Measurements from ENCODE around the gene ABAT. TPM values are rescaled to one million over a fixed set of nuclear protein-coding genes. Genes with fewer than 3 reads are reported as not detected.

The ABAT gene
- total and polyA plus RNA-seq, 2 donors (not counting 1 experiment from before 2014, with no cell fraction given) = 6.2 to 14.3 TPM

- H3K4me3 ChIP-seq (ENCODE audit: control extremely low read depth in 1 of 5, extremely low read depth in 1 of 5, insufficient read depth in 1 of 5, low read depth in 2 of 5, low read length in 4 of 5) = no peak overlapping the region
- ChIA-PET POLR2A (no interaction called here), CTCF (no interaction called here)
- ATAC-seq (ENCODE audit: low read depth) (no peak), DNase-seq (no peak)
- H3K4me2 ChIP-seq (replicated peaks; ENCODE audit: low read depth, low read length, poor library complexity, severe bottlenecking) = no peak overlapping the region
- peaks cover 16 to 28% of the 10 kb centered on the region in 2 donors for H3K4me1 ChIP-seq (ENCODE audit: control insufficient read depth in 2 of 2, insufficient read depth in 2 of 2, low read length in 2 of 2)
- no peaks in the 10 kb centered on the region for H3K36me3 ChIP-seq (replicated peaks in 1 of 2; ENCODE audit: control extremely low read depth in 1 of 2, control insufficient read depth in 1 of 2, extremely low read depth in 1 of 2, insufficient read depth in 2 of 2, low read length in 1 of 2)
- H3K27me3 Mint-ChIP-seq = no peaks in the 10 kb centered on the region
- H4K20me1 ChIP-seq (ENCODE audit: control insufficient read depth, insufficient read depth, low read length, poor library complexity, severe bottlenecking) = no peaks in the 10 kb centered on the region
- peaks cover 25% of the 10 kb centered on the region for H3K4me1 Mint-ChIP-seq
- H3K79me2 ChIP-seq (ENCODE audit: control insufficient read depth, insufficient read depth, low read length) = no peaks in the 10 kb centered on the region
- no peak overlapping the region for H2AFZ ChIP-seq (ENCODE audit: insufficient read depth, low read depth, low read length, poor library complexity, severe bottlenecking)
- no peaks in the 10 kb centered on the region for H3K9me3 Mint-ChIP-seq (ENCODE audit: insufficient read depth)
- no peak for TF ChIP-seq EZH2 (IDR thresholded peaks at IDR 0.05; ENCODE audit: borderline replicate concordance, insufficient read depth, low read depth, low read length, poor library complexity, severe bottlenecking)
- TF ChIP-seq, protein P1, sequence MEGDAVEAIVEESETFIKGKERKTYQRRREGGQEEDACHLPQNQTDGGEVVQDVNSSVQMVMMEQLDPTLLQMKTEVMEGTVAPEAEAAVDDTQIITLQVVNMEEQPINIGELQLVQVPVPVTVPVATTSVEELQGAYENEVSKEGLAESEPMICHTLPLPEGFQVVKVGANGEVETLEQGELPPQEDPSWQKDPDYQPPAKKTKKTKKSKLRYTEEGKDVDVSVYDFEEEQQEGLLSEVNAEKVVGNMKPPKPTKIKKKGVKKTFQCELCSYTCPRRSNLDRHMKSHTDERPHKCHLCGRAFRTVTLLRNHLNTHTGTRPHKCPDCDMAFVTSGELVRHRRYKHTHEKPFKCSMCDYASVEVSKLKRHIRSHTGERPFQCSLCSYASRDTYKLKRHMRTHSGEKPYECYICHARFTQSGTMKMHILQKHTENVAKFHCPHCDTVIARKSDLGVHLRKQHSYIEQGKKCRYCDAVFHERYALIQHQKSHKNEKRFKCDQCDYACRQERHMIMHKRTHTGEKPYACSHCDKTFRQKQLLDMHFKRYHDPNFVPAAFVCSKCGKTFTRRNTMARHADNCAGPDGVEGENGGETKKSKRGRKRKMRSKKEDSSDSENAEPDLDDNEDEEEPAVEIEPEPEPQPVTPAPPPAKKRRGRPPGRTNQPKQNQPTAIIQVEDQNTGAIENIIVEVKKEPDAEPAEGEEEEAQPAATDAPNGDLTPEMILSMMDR (IDR thresholded peaks at IDR 0.05) = no peak
- H3K9me3 ChIP-seq (ENCODE audit: control extremely low read depth in 1 of 3, control insufficient read depth in 2 of 3, insufficient read depth in 1 of 3, low read length in 2 of 3) = peaks cover 0 to 7% (median 3%) of the 10 kb centered on the region in 3 donors
- no peak overlapping the region for H3K9ac ChIP-seq (ENCODE audit: low read length)
- no peak overlapping the region for H3K27ac ChIP-seq (ENCODE audit: low read length in 2 of 2)
- no CpG with 5 or more reads among the region's 5 CpGs for whole genome bisulfite sequencing (ENCODE audit: insufficient coverage)
- H3K4me3 Mint-ChIP-seq = no peak overlapping the region
- no peak overlapping the region for H3K27ac Mint-ChIP-seq
- intact Hi-C loops (cut with micrococcal nuclease) = no loop called here
- H3K27me3 ChIP-seq (replicated peaks in 1 of 4; ENCODE audit: control extremely low read depth in 1 of 4, control insufficient read depth in 3 of 4, insufficient read depth in 4 of 4, low read length in 3 of 4) = no peaks in the 10 kb centered on the region
Observed at GRCh38 chr16:8733849-8734540, 59.6 kb downstream of the ABAT start.

DNA sequence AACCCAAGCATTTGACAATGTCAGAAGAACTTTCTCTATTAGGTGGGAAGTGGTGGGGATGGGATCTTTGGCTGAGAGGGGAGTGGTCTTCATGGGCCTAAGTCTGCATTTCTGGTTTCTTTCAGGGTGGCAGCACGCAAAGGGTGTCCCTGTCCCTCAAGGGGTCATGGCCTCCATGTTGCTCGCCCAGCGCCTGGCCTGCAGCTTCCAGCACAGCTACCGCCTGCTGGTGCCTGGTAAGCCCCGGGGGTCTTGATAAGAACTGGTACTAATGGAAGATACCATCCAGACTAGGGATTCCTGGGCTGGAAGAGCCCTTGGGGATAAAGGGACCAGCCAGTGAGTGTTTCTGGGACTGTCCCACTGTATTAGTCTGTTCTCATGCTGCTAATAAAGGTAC is 61.2 kb downstream of the ABAT start:
- H2AFZ ChIP-seq (ENCODE audit: insufficient read depth, low read depth, low read length, poor library complexity, severe bottlenecking) = no peak overlapping the region
- H3K27me3 Mint-ChIP-seq = no peaks in the 10 kb centered on the region
- no peak overlapping the region for H3K4me3 Mint-ChIP-seq
- DNase-seq (no peak), ATAC-seq (ENCODE audit: low read depth) (no peak)
- H3K36me3 ChIP-seq (replicated peaks in 1 of 2; ENCODE audit: control extremely low read depth in 1 of 2, control insufficient read depth in 1 of 2, extremely low read depth in 1 of 2, insufficient read depth in 2 of 2, low read length in 1 of 2) = no peaks in the 10 kb centered on the region
- H3K9me3 ChIP-seq (ENCODE audit: control extremely low read depth in 1 of 3, control insufficient read depth in 2 of 3, insufficient read depth in 1 of 3, low read length in 2 of 3) = peaks cover 0 to 7% (median 3%) of the 10 kb centered on the region in 3 donors
- no peak overlapping the region for H3K4me2 ChIP-seq (replicated peaks; ENCODE audit: low read depth, low read length, poor library complexity, severe bottlenecking)
- peaks cover 10% of the 10 kb centered on the region for H3K4me1 Mint-ChIP-seq
- peaks cover 0 to 13% of the 10 kb centered on the region in 2 donors for H3K4me1 ChIP-seq (ENCODE audit: control insufficient read depth in 2 of 2, insufficient read depth in 2 of 2, low read length in 2 of 2)
- CTCF ChIA-PET = no interaction called here
- 94% methylated on average over 5 of the region's 5 CpGs for WGBS (ENCODE audit: insufficient coverage)
- H3K27ac Mint-ChIP-seq = no peak overlapping the region
- intact Hi-C loops (cut with micrococcal nuclease) = no loop called here
- TF ChIP-seq, protein P1 (IDR thresholded peaks at IDR 0.05) = no peak
- TF ChIP-seq EZH2 (IDR thresholded peaks at IDR 0.05; ENCODE audit: borderline replicate concordance, insufficient read depth, low read depth, low read length, poor library complexity, severe bottlenecking) = no peak
- H3K4me3 ChIP-seq (ENCODE audit: control extremely low read depth in 1 of 5, extremely low read depth in 1 of 5, insufficient read depth in 1 of 5, low read depth in 2 of 5, low read length in 4 of 5) = no peak overlapping the region
- H4K20me1 ChIP-seq (ENCODE audit: control insufficient read depth, insufficient read depth, low read length, poor library complexity, severe bottlenecking) = no peaks in the 10 kb centered on the region
- H3K9me3 Mint-ChIP-seq (ENCODE audit: insufficient read depth) = no peaks in the 10 kb centered on the region
- H3K27ac ChIP-seq (ENCODE audit: low read length in 2 of 2) = no peak overlapping the region
- H3K9ac ChIP-seq (ENCODE audit: low read length) = no peak overlapping the region
- POLR2A ChIA-PET = no interaction called here
- no peaks in the 10 kb centered on the region for H3K27me3 ChIP-seq (replicated peaks in 1 of 4; ENCODE audit: control extremely low read depth in 1 of 4, control insufficient read depth in 3 of 4, insufficient read depth in 4 of 4, low read length in 3 of 4)
- no peaks in the 10 kb centered on the region for H3K79me2 ChIP-seq (ENCODE audit: control insufficient read depth, insufficient read depth, low read length)

Data from B cell (primary cell).